SK-N-SH (cell line): ENCODE measurements around the gene WDR47. TPM values are rescaled to one million over a fixed set of nuclear protein-coding genes. Genes with fewer than 3 reads are reported as not detected.

Experiments
- CTCF ChIA-PET: fragments of 300-600, 350-600 bp; formaldehyde crosslinking; extraction: SDS; loops from one replicate; lab custom pipeline; 2021; lab: Yijun Ruan, JAX
- POLR2A ChIA-PET: fragments of 350-600 bp; sonication (Branson Sonifier 250); formaldehyde crosslinking; extraction: SDS; loops from one replicate; lab custom pipeline; 2020; ENCODE audit warnings: antibody characterized with exemption, inconsistent platforms; lab: Yijun Ruan, JAX
- DNase-seq: peaks from one replicate; pipeline ENCODE4 v3.0.0; 2012
- H2AFZ ChIP-seq: fragments of 200-600 bp; sonication (generic); 2 replicates; pipeline ENCODE4 v1.8.1; 2016; ENCODE audit warnings: antibody characterized with exemption, mild to moderate bottlenecking, low read depth
- H3F3A ChIP-seq: fragments of 200-600 bp; sonication (generic); replicated peaks from 2 replicates; pipeline ENCODE3; 2016; ENCODE audit warnings: antibody characterized with exemption, mild to moderate bottlenecking; ENCODE audit not compliant: insufficient read depth
- H3K27ac ChIP-seq, 2 experiments: fragments of 200-500 bp in 1 of 2; fragments of 200-600 bp in 1 of 2; sonication (Bioruptor generic) in 1 of 2; sonication (generic), shearing (Covaris generic) in 1 of 2; 2 replicates each; pipeline versions ENCODE4 v1.5.1 to v1.6.1; 2014 to 2016; ENCODE audit warnings: low read depth in 2 of 2, inconsistent platforms in 1 of 2, low read length in 1 of 2, mild to moderate bottlenecking in 1 of 2, mixed read lengths in 1 of 2
- H3K27me3 ChIP-seq: fragments of 200-600 bp; sonication (generic), shearing (Covaris generic); 2 replicates; pipeline ENCODE4 v1.6.1; 2016; ENCODE audit warnings: mixed run types; ENCODE audit not compliant: insufficient read depth
- H3K36me3 ChIP-seq, 2 experiments: fragments of 200-500 bp in 1 of 2; fragments of 200-600 bp in 1 of 2; sonication (Bioruptor generic) in 1 of 2; sonication (generic) in 1 of 2; replicated peaks in 1 of 2; 2 replicates each; pipeline versions ENCODE3 to v1.5.1; 2014 to 2016; ENCODE audit warnings: low read length in 1 of 2, mild to moderate bottlenecking in 1 of 2; ENCODE audit not compliant: insufficient read depth in 2 of 2, control insufficient read depth in 1 of 2
- H3K4me1 ChIP-seq, 2 experiments: fragments of 200-500 bp in 1 of 2; fragments of 200-600 bp in 1 of 2; sonication (Bioruptor generic) in 1 of 2; sonication (generic), shearing (Covaris generic) in 1 of 2; 2 replicates each; pipeline versions ENCODE4 v1.5.1 to v1.6.1; 2014 to 2016; ENCODE audit warnings: low read depth in 1 of 2, low read length in 1 of 2, mixed run types in 1 of 2; ENCODE audit not compliant: insufficient read depth in 2 of 2, control insufficient read depth in 1 of 2
- H3K4me2 ChIP-seq: fragments of 200-600 bp; sonication (generic), shearing (Covaris generic); 2 replicates; pipeline ENCODE4 v1.6.1; 2017; ENCODE audit warnings: mixed run types
- H3K4me3 ChIP-seq, 2 experiments: fragments of 200-500 bp in 1 of 2; fragments of 200-600 bp in 1 of 2; sonication (Bioruptor generic) in 1 of 2; sonication (generic), shearing (Covaris generic) in 1 of 2; 2 replicates each; pipeline versions ENCODE4 v1.5.1 to v1.8.1; 2014 to 2016; ENCODE audit warnings: low read depth in 2 of 2, inconsistent platforms in 1 of 2, low read length in 1 of 2, mild to moderate bottlenecking in 1 of 2, mixed read lengths in 1 of 2, moderate library complexity in 1 of 2
- H3K79me2 ChIP-seq: fragments of 200-600 bp; sonication (generic); 2 replicates; pipeline ENCODE4 v1.8.1; 2017; ENCODE audit warnings: mild to moderate bottlenecking; ENCODE audit not compliant: insufficient read depth
- H3K9ac ChIP-seq: fragments of 200-600 bp; sonication (generic); 2 replicates; pipeline ENCODE4 v1.6.1; 2017; ENCODE audit warnings: mixed run types
- H3K9me2 ChIP-seq: fragments of 200-600 bp; sonication (generic); 2 replicates; pipeline ENCODE4 v1.6.1; 2017; ENCODE audit warnings: mixed run types
- H3K9me3 ChIP-seq: fragments of 200-600 bp; sonication (generic); 2 replicates; pipeline ENCODE4 v1.6.1; 2017; ENCODE audit warnings: mixed run types, mild to moderate bottlenecking, moderate library complexity
- H4K20me1 ChIP-seq: fragments of 200-600 bp; sonication (generic); 2 replicates; pipeline ENCODE4 v1.6.1; 2017; ENCODE audit warnings: mild to moderate bottlenecking, mixed run types; ENCODE audit not compliant: insufficient read depth
- CHD2 ChIP-seq: fragments of 150-350 bp; IDR thresholded peaks from 2 replicates; pipeline ENCODE4 v1.6.1; 2018; ENCODE audit warnings: low read length; ENCODE audit not compliant: partially characterized antibody
- EZH2phosphoT487 ChIP-seq: fragments of 200-600 bp; sonication (generic); IDR thresholded peaks from 2 replicates; pipeline ENCODE4 v1.6.1; 2017; ENCODE audit warnings: low read depth, mixed run types, mild to moderate bottlenecking, antibody characterized with exemption, moderate library complexity, borderline replicate concordance
- FOSL2 ChIP-seq: IDR thresholded peaks from 2 replicates; pipeline ENCODE4 v1.4.0; 2012; ENCODE audit warnings: low read depth, mild to moderate bottlenecking, moderate library complexity, borderline replicate concordance
- FOXM1 ChIP-seq: IDR thresholded peaks from 2 replicates; pipeline ENCODE4 v1.4.0; 2012; ENCODE audit warnings: low read depth, mild to moderate bottlenecking
- GATA2 ChIP-seq: sonication (generic); formaldehyde crosslinking; IDR thresholded peaks from 2 replicates; pipeline ENCODE4 v1.5.0; 2020; ENCODE audit warnings: mild to moderate bottlenecking, missing genetic modification reagents
- MEF2A ChIP-seq: IDR thresholded peaks from 2 replicates; pipeline ENCODE4 v1.4.0; 2012; ENCODE audit warnings: low read depth, borderline replicate concordance
- NFIC ChIP-seq: IDR thresholded peaks from 2 replicates; pipeline ENCODE4 v1.4.0; 2012; ENCODE audit warnings: borderline replicate concordance
- POLR2AphosphoS5 ChIP-seq: IDR thresholded peaks from 2 replicates; pipeline ENCODE4 v1.6.1; 2012; ENCODE audit warnings: low read depth, low read length
- RAD21 ChIP-seq: IDR thresholded peaks from 2 replicates; pipeline ENCODE4 v1.6.1; 2012; ENCODE audit warnings: mild to moderate bottlenecking, low read length
- RFX5 ChIP-seq: IDR thresholded peaks from 2 replicates; pipeline ENCODE4 v1.6.1; 2012; ENCODE audit warnings: mild to moderate bottlenecking, improper control_type of control experiment, low read length
- RXRA ChIP-seq: IDR thresholded peaks from 2 replicates; pipeline ENCODE4 v1.4.0; 2012; ENCODE audit warnings: low read depth, mild to moderate bottlenecking, borderline replicate concordance
- SIN3A ChIP-seq: IDR thresholded peaks from 2 replicates; pipeline ENCODE4 v1.6.1; 2012; ENCODE audit warnings: low read depth, mild to moderate bottlenecking, low read length, moderate library complexity, borderline replicate concordance
- SMC3 ChIP-seq: IDR thresholded peaks from 2 replicates; pipeline ENCODE4 v1.6.1; 2012; ENCODE audit warnings: low read depth, low read length, improper control_type of control experiment
- TAF1 ChIP-seq: IDR thresholded peaks from 2 replicates; pipeline ENCODE4 v1.6.1; 2012; ENCODE audit warnings: low read depth, mild to moderate bottlenecking, low read length, moderate library complexity, borderline replicate concordance
- TCF12 ChIP-seq: IDR thresholded peaks from 2 replicates; pipeline ENCODE4 v1.4.0; 2012
- TEAD4 ChIP-seq: IDR thresholded peaks from 2 replicates; pipeline ENCODE4 v1.4.0; 2012; ENCODE audit warnings: mild to moderate bottlenecking, borderline replicate concordance; ENCODE audit not compliant: insufficient read depth
- WGBS: methylation state at CpG from one replicate; pipeline ENCODE4 v1.1.6; 2017; ENCODE audit warnings: low lambda C conversion rate; 5-methylcytosine and 5-hydroxymethylcytosine counted together
- polyA plus RNA-seq, 3 experiments: library from polyadenylated mRNA; depleted of rRNA; stranded (reverse); fragments of >200 nt; gene quantifications; 2 replicates each; pipeline ENCODE4 v1.2.3, GENCODE V29; 2012
- TF ChIP-seq, protein P1 (sequence below): fragments of 150-350 bp; IDR thresholded peaks from 2 replicates; pipeline ENCODE4 v1.6.1; 2016; ENCODE audit warnings: mild to moderate bottlenecking, low read depth, low read length
- TF ChIP-seq, protein P2 (sequence below): IDR thresholded peaks from 2 replicates; pipeline ENCODE4 v1.4.0; 2012; ENCODE audit warnings: low read depth, borderline replicate concordance
- TF ChIP-seq, protein P3 (sequence below): IDR thresholded peaks from 2 replicates; pipeline ENCODE4 v1.4.0; 2012; ENCODE audit warnings: low read depth, borderline replicate concordance
- TF ChIP-seq, protein P4 (sequence below): IDR thresholded peaks from 2 replicates; pipeline ENCODE4 v1.6.1; 2012; ENCODE audit warnings: mild to moderate bottlenecking, low read depth, low read length, moderate library complexity

The WDR47 gene
- polyA plus RNA-seq, 1 of the 3 experiments (the other 2 are of a cell fraction): 7.9 TPM

GRCh38 chr1:109083923-109084322 lies 42.0 kb upstream of the WDR47 start:
- Histone ChIP-seq H3K9me2 (no peaks in the 10 kb centered on the region), H3K27ac (no peak overlapping the region), H3K9ac (no peak overlapping the region), H4K20me1 (no peaks in the 10 kb centered on the region), H3F3A (peaks cover 6% of the 10 kb centered on the region), H3K4me3 (no peak overlapping the region), H3K4me1 (no peaks in the 10 kb centered on the region; a peak in 1 of 4 replicates), H3K4me2 (no peak overlapping the region), H2AFZ (no peak overlapping the region), H3K27me3 (no peaks in the 10 kb centered on the region), H3K79me2 (no peaks in the 10 kb centered on the region), H3K36me3 (no peaks in the 10 kb centered on the region), H3K9me3 (no peaks in the 10 kb centered on the region)
- ChIA-PET CTCF (interaction anchor here (1.5 to 4.6 kb wide), 2 partner anchors 16 to 29 kb away, joined by 5 to 17 read pairs; a partner anchor contains a TSS), POLR2A (interaction anchor here (1.6 kb wide), 1 partner anchor 16 kb away, joined by 8 read pairs; no protein-coding TSS in a partner anchor)
- TF ChIP-seq, protein P1, sequence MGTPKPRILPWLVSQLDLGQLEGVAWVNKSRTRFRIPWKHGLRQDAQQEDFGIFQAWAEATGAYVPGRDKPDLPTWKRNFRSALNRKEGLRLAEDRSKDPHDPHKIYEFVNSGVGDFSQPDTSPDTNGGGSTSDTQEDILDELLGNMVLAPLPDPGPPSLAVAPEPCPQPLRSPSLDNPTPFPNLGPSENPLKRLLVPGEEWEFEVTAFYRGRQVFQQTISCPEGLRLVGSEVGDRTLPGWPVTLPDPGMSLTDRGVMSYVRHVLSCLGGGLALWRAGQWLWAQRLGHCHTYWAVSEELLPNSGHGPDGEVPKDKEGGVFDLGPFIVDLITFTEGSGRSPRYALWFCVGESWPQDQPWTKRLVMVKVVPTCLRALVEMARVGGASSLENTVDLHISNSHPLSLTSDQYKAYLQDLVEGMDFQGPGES: no peak
- TF ChIP-seq TAF1 (no peak), POLR2AphosphoS5 (no peak), RXRA (no peak), NFIC (no peak), EZH2phosphoT487 (no peak), FOXM1 (no peak), RFX5 (no peak), MEF2A (no peak), RAD21 (no peak), FOSL2 (no peak), SIN3A (no peak), TCF12 (no peak), CHD2 (no peak), SMC3 (no peak), GATA2 (CRISPR knock-in tag) (no peak), TEAD4 (no peak)
- TF ChIP-seq, protein P2, sequence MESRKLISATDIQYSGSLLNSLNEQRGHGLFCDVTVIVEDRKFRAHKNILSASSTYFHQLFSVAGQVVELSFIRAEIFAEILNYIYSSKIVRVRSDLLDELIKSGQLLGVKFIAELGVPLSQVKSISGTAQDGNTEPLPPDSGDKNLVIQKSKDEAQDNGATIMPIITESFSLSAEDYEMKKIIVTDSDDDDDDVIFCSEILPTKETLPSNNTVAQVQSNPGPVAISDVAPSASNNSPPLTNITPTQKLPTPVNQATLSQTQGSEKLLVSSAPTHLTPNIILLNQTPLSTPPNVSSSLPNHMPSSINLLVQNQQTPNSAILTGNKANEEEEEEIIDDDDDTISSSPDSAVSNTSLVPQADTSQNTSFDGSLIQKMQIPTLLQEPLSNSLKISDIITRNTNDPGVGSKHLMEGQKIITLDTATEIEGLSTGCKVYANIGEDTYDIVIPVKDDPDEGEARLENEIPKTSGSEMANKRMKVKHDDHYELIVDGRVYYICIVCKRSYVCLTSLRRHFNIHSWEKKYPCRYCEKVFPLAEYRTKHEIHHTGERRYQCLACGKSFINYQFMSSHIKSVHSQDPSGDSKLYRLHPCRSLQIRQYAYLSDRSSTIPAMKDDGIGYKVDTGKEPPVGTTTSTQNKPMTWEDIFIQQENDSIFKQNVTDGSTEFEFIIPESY: no peak
- TF ChIP-seq, protein P3, sequence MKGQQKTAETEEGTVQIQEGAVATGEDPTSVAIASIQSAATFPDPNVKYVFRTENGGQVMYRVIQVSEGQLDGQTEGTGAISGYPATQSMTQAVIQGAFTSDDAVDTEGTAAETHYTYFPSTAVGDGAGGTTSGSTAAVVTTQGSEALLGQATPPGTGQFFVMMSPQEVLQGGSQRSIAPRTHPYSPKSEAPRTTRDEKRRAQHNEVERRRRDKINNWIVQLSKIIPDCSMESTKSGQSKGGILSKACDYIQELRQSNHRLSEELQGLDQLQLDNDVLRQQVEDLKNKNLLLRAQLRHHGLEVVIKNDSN: no peak
- TF ChIP-seq, protein P4, sequence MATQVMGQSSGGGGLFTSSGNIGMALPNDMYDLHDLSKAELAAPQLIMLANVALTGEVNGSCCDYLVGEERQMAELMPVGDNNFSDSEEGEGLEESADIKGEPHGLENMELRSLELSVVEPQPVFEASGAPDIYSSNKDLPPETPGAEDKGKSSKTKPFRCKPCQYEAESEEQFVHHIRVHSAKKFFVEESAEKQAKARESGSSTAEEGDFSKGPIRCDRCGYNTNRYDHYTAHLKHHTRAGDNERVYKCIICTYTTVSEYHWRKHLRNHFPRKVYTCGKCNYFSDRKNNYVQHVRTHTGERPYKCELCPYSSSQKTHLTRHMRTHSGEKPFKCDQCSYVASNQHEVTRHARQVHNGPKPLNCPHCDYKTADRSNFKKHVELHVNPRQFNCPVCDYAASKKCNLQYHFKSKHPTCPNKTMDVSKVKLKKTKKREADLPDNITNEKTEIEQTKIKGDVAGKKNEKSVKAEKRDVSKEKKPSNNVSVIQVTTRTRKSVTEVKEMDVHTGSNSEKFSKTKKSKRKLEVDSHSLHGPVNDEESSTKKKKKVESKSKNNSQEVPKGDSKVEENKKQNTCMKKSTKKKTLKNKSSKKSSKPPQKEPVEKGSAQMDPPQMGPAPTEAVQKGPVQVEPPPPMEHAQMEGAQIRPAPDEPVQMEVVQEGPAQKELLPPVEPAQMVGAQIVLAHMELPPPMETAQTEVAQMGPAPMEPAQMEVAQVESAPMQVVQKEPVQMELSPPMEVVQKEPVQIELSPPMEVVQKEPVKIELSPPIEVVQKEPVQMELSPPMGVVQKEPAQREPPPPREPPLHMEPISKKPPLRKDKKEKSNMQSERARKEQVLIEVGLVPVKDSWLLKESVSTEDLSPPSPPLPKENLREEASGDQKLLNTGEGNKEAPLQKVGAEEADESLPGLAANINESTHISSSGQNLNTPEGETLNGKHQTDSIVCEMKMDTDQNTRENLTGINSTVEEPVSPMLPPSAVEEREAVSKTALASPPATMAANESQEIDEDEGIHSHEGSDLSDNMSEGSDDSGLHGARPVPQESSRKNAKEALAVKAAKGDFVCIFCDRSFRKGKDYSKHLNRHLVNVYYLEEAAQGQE: no peak
- WGBS: 50% methylated on average over 1 of the region's 1 CpG
- no peak for DNase-seq
